Prostate gland (tissue), 2 donors: ENCODE data around the gene CD38.

ENCODE experiments used
- POLR2A ChIP-seq: fragments of 450-650 bp; IDR thresholded peaks from one replicate; pipeline ENCODE4 v1.6.1; 2016; ENCODE audit warnings: antibody characterized with exemption, mild to moderate bottlenecking
- TF ChIP-seq, protein P1 (sequence below), 4 experiments: fragments of 200-600 bp in 2 of 4; fragments of 450-650 bp in 2 of 4; sonication (generic) in 2 of 4; IDR thresholded peaks; 1 replicate in 3 of 4; 2 replicates in 1 of 4; pipeline ENCODE4 v1.5.1; 2016 to 2019; ENCODE audit warnings: antibody characterized with exemption in 4 of 4, mild to moderate bottlenecking in 2 of 4, moderate library complexity in 2 of 4

DNA sequence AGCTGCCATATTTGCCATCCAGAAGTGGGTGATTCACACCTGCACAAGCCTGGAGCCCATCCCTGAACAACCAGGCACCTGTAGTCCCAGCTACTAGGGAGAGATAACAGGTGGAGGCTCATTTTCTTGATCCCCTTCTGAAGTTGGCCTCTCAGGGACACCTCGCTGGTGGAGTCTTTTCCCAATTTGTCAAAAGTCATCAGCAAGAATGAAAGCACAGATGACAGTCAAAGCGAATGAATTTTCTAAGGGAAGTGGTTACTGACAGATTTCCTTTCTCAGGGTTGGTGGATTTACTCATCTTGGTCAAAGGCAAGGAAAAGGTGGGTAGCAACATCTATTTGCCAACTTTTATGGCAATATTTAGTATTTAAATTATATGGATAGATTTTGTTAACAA, 123.9 kb downstream of the CD38 start:
- TF ChIP-seq POLR2A: no peak
- TF ChIP-seq, protein P1, sequence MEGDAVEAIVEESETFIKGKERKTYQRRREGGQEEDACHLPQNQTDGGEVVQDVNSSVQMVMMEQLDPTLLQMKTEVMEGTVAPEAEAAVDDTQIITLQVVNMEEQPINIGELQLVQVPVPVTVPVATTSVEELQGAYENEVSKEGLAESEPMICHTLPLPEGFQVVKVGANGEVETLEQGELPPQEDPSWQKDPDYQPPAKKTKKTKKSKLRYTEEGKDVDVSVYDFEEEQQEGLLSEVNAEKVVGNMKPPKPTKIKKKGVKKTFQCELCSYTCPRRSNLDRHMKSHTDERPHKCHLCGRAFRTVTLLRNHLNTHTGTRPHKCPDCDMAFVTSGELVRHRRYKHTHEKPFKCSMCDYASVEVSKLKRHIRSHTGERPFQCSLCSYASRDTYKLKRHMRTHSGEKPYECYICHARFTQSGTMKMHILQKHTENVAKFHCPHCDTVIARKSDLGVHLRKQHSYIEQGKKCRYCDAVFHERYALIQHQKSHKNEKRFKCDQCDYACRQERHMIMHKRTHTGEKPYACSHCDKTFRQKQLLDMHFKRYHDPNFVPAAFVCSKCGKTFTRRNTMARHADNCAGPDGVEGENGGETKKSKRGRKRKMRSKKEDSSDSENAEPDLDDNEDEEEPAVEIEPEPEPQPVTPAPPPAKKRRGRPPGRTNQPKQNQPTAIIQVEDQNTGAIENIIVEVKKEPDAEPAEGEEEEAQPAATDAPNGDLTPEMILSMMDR (IDR thresholded peaks at IDR 0.05): no peak
